ENCODE data around the gene EIF4B. TPM values are rescaled to one million over a fixed set of nuclear protein-coding genes. Genes with fewer than 3 reads are reported as not detected.

The EIF4B gene
- total RNA-seq, 1 donor from 2014 or later: 726 TPM

- no peak overlapping the region for H3K4me3 Mint-ChIP-seq
- H3K4me1 Mint-ChIP-seq: peaks cover 15% of the 10 kb centered on the region
- H3K9me3 Mint-ChIP-seq: no peaks in the 10 kb centered on the region
- DNase-seq: no peak
- H3K27me3 Mint-ChIP-seq: no peaks in the 10 kb centered on the region
- no peak overlapping the region for H3K27ac Mint-ChIP-seq
- H3K36me3 Mint-ChIP-seq (ENCODE audit: low read depth): peaks cover 84% of the 10 kb centered on the region
- no peak for TF ChIP-seq CTCF (IDR thresholded peaks at IDR 0.05)
- intact Hi-C loops (cut with micrococcal nuclease): loop anchor here (2.0 kb wide), 1 partner anchor 123 kb away; no protein-coding TSS in a partner anchor
- ChIA-PET POLR2A (interaction anchor here (1.6 kb wide), 1 partner anchor 32 kb away, joined by 4 read pairs; no protein-coding TSS in a partner anchor), CTCF (interaction anchor here (1.5 to 8.1 kb wide), 6 partner anchors 11 to 278 kb away, joined by 4 to 133 read pairs (median 20); partner anchors contain the start of genes IGFBP6, SOAT2 and SPRYD3)
- no peak for ATAC-seq (ENCODE audit: low read depth)
Observed at GRCh38 chr12:53067074-53067992, 61.1 kb downstream of the EIF4B start.

GRCh38 chr12:53067993-53068770 lies 61.9 kb downstream of the EIF4B start:
- intact Hi-C loops (cut with micrococcal nuclease): loop anchor here (2.0 kb wide), 1 partner anchor 123 kb away; no protein-coding TSS in a partner anchor
- ChIA-PET CTCF (interaction anchor here (1.5 to 8.1 kb wide), 6 partner anchors 10 to 277 kb away, joined by 4 to 133 read pairs (median 20); partner anchors contain the start of genes IGFBP6, SOAT2 and SPRYD3), POLR2A (no interaction called here)
- no peak overlapping the region for H3K4me3 Mint-ChIP-seq
- H3K36me3 Mint-ChIP-seq (ENCODE audit: low read depth): peaks cover 91% of the 10 kb centered on the region
- peaks cover 24% of the 10 kb centered on the region for H3K4me1 Mint-ChIP-seq
- no peaks in the 10 kb centered on the region for H3K27me3 Mint-ChIP-seq
- TF ChIP-seq CTCF (IDR thresholded peaks at IDR 0.05): no peak
- H3K27ac Mint-ChIP-seq: no peak overlapping the region
- no peaks in the 10 kb centered on the region for H3K9me3 Mint-ChIP-seq
- no peak for ATAC-seq (ENCODE audit: low read depth)
- DNase-seq: no peak

- Mint-ChIP-seq H3K36me3 (ENCODE audit: low read depth) (peaks cover 89% of the 10 kb centered on the region), H3K4me3 (no peak overlapping the region), H3K9me3 (no peaks in the 10 kb centered on the region), H3K27ac (no peak overlapping the region), H3K27me3 (no peaks in the 10 kb centered on the region), H3K4me1 (peaks cover 28% of the 10 kb centered on the region)
- DNase-seq (no peak), ATAC-seq (ENCODE audit: low read depth) (no peak)
- ChIA-PET CTCF (interaction anchor here (6.5 to 8.1 kb wide), 2 partner anchors 9 to 30 kb away, joined by 77 to 133 read pairs; partner anchors contain the start of genes IGFBP6 and SPRYD3), POLR2A (no interaction called here)
- no peak for TF ChIP-seq CTCF (IDR thresholded peaks at IDR 0.05)
- intact Hi-C loops (cut with micrococcal nuclease): no loop called here
Observed at GRCh38 chr12:53068811-53069585, 62.7 kb downstream of the EIF4B start.

- TF ChIP-seq CTCF (IDR thresholded peaks at IDR 0.05): no peak
- Mint-ChIP-seq H3K4me1 (peaks cover 32% of the 10 kb centered on the region), H3K36me3 (ENCODE audit: low read depth) (peaks cover 90% of the 10 kb centered on the region), H3K27me3 (no peaks in the 10 kb centered on the region), H3K27ac (no peak overlapping the region), H3K9me3 (no peaks in the 10 kb centered on the region), H3K4me3 (no peak overlapping the region)
- intact Hi-C loops (cut with micrococcal nuclease): loop anchor here (2.0 to 10.0 kb wide), 2 partner anchors 15 to 255 kb away; partner anchors contain the start of gene AAAS
- CTCF ChIA-PET: interaction anchor here (8.1 kb wide), 1 partner anchor 30 kb away, joined by 133 read pairs; the partner anchor contains the start of gene IGFBP6
- POLR2A ChIA-PET: no interaction called here
- ATAC-seq (ENCODE audit: low read depth) (no peak), DNase-seq (no peak)
Observed at GRCh38 chr12:53069621-53070410, 63.6 kb downstream of the EIF4B start.
